ENCODE data around the gene ATG101.

Gene ATG101

DNA sequence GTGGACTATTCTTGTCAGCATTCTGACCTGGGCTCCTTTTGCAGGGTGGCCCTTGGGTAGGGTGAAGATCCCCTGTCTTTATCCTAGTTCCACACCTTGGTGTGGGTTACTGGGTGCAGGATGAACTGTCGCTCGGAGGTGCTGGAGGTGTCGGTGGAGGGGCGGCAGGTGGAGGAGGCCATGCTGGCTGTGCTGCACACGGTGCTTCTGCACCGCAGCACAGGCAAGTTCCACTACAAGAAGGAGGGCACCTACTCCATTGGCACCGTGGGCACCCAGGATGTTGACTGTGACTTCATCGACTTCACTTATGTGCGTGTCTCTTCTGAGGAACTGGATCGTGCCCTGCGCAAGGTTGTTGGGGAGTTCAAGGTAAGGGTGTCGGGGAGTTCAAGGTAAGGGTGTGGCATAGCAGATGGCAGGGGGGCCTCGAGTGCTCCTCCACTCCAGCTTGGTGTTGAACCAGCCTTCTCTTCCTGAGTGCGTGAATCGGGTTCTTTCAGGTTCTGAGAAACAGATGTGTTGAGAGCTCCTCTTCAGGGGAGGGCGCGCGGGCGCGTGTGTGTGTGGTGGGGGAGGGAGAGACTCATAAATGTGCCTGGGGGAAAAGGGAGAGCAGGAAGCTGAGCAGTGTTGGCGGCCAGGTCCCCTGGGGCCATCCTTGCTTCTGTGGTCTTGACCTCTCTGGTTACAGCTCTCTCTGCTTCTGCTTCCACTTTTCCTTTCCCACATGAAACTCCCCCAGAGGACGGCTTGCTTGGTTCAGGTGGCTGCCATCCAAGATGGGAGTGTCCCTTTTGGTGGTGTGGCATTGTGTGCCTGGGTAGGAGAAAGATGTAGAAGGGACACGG lies 4.0 kb downstream of the ATG101 start:
- DNase-seq (ENCODE audit: low read depth) = peak; percentile 88
- no peak for TF ChIP-seq CTCF (conservative IDR thresholded peaks at IDR 0.05; ENCODE audit: control insufficient read depth, insufficient read depth, low read depth, low read length)
- H3K4me3 ChIP-seq (ENCODE audit: control insufficient read depth, low read depth, low read length) = no peak overlapping the region

GRCh38 chr12:52074971-52075724 lies 5.4 kb downstream of the ATG101 start:
- no peak for DNase-seq (ENCODE audit: low read depth)
- H3K4me3 ChIP-seq (ENCODE audit: control insufficient read depth, low read depth, low read length) = no peak overlapping the region
- no peak for TF ChIP-seq CTCF (conservative IDR thresholded peaks at IDR 0.05; ENCODE audit: control insufficient read depth, insufficient read depth, low read depth, low read length)

DNA sequence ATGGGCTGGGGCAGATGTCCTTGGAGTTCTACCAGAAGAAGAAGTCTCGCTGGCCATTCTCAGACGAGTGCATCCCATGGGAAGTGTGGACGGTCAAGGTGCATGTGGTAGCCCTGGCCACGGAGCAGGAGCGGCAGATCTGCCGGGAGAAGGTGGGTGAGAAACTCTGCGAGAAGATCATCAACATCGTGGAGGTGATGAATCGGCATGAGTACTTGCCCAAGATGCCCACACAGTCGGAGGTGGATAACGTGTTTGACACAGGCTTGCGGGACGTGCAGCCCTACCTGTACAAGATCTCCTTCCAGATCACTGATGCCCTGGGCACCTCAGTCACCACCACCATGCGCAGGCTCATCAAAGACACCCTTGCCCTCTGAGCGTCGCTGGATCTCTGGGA lies 7.0 kb downstream of the ATG101 start:
- H3K4me3 ChIP-seq (ENCODE audit: control insufficient read depth, low read depth, low read length) = no peak overlapping the region
- DNase-seq (ENCODE audit: low read depth) = no peak
- no peak for TF ChIP-seq CTCF (conservative IDR thresholded peaks at IDR 0.05; ENCODE audit: control insufficient read depth, insufficient read depth, low read depth, low read length)

DNA sequence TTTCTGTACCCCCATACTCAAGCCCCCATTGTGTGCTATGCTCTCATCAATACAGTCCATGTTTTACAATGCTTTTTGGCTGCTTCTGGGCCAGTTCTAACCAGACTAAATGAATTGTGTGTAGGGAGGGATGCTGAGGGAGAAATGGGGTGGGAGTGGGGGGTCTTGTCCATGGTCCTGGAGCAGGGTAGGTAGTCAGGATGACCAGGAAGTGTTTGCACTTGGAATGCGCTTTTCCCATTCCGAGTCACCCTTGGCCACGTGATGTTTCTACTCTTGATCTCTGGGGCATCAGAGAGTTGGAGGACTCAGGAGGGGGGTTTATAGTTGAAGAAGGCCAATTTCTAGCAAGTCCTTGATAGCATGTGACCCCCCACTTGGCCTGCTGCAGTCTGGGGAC lies 8.5 kb downstream of the ATG101 start:
- no peak overlapping the region for H3K4me3 ChIP-seq (ENCODE audit: control insufficient read depth, low read depth, low read length)
- TF ChIP-seq CTCF (conservative IDR thresholded peaks at IDR 0.05; ENCODE audit: control insufficient read depth, insufficient read depth, low read depth, low read length) = no peak
- DNase-seq (ENCODE audit: low read depth) = no peak

DNA sequence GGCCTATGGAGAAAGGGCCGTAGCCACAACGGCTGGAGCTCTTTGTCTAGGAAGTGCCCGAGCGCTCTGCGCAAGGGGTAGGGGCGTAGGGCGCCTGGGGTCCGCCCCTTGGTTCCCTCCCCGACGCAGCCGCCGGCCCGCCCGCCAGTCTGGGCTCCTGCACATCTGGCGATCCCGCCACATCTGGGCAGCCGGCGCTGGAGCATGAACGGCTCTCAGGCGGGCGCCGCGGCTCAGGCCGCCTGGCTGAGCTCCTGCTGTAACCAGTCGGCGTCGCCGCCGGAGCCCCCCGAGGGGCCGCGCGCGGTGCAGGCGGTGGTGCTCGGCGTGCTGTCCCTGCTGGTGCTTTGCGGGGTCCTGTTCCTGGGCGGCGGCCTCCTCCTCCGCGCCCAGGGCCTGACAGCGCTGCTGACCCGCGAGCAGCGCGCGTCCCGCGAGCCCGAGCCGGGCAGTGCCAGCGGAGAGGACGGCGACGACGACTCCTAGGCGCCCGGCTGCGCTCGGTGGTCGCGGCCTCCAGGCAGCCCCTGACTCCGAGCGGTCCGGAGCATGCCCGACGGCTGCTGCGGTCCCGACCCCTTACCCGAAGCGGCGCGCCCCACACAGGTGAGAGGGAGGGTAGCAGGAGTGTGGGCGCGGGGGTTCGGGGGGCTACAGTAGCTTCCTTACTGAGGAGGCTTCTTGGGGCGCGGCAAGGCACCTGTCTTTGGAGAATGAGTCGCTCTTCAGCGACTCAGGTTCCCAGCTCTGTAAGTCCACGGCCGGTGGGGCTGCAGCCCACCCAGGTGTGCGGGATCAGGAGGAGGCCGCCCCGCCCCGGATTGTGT lies 10.0 kb downstream of the ATG101 start, which contains the start of gene SMIM41:
TSS of gene SMIM41 (plus strand) at position 129 of the 827 bp plus-strand sequence. CDS start at position 205, 76 bp downstream.
- TF ChIP-seq CTCF (conservative IDR thresholded peaks at IDR 0.05; ENCODE audit: control insufficient read depth, insufficient read depth, low read depth, low read length) = no peak
- no peak within 1 kb of the TSS for H3K4me3 ChIP-seq (ENCODE audit: control insufficient read depth, low read depth, low read length)
- DNase-seq (ENCODE audit: low read depth) = no peak

Data from fibroblast of mammary gland (primary cell).